ENCODE measurements around the gene OR52I1.

The OR52I1 gene

GRCh38 chr11:4641501-4641900 lies 47.7 kb downstream of the OR52I1 start:
- no peak overlapping the region for H3K4me3 Mint-ChIP-seq
- no peak overlapping the region for H3K27ac Mint-ChIP-seq
- no peak for DNase-seq
- H3K9me3 Mint-ChIP-seq: no peaks in the 10 kb centered on the region
- H3K4me1 Mint-ChIP-seq (ENCODE audit: low read depth): no peaks in the 10 kb centered on the region
- H3K27me3 Mint-ChIP-seq: peaks cover 21% of the 10 kb centered on the region
- H3K36me3 Mint-ChIP-seq (ENCODE audit: low read depth): no peaks in the 10 kb centered on the region

GRCh38 chr11:4642043-4642442 lies 48.2 kb downstream of the OR52I1 start:
- no peaks in the 10 kb centered on the region for H3K9me3 Mint-ChIP-seq
- DNase-seq: no peak
- no peak overlapping the region for H3K4me3 Mint-ChIP-seq
- no peaks in the 10 kb centered on the region for H3K36me3 Mint-ChIP-seq (ENCODE audit: low read depth)
- no peak overlapping the region for H3K27ac Mint-ChIP-seq
- H3K4me1 Mint-ChIP-seq (ENCODE audit: low read depth): no peaks in the 10 kb centered on the region
- peaks cover 21% of the 10 kb centered on the region for H3K27me3 Mint-ChIP-seq

- Mint-ChIP-seq H3K27me3 (peaks cover 21% of the 10 kb centered on the region), H3K4me3 (no peak overlapping the region), H3K27ac (no peak overlapping the region), H3K9me3 (no peaks in the 10 kb centered on the region), H3K36me3 (ENCODE audit: low read depth) (no peaks in the 10 kb centered on the region), H3K4me1 (ENCODE audit: low read depth) (no peaks in the 10 kb centered on the region)
- no peak for DNase-seq
These were observed 49.2 kb downstream of the OR52I1 start for GRCh38 chr11:4643076-4643475.

GRCh38 chr11:4643682-4644081 lies 49.8 kb downstream of the OR52I1 start, which contains the start of gene OR51E1:
Gene OR51E1, plus strand, starts transcription at chr11:4643982. Its CDS starts 8,545 bp downstream, at chr11:4652527.
- DNase-seq: no peak
- no peak within 1 kb of the TSS for H3K27ac Mint-ChIP-seq
- H3K27me3 Mint-ChIP-seq: peaks cover 21% of the 10 kb centered on the region
- no peaks in the 10 kb centered on the region for H3K9me3 Mint-ChIP-seq
- H3K4me1 Mint-ChIP-seq (ENCODE audit: low read depth): no peaks in the 10 kb centered on the region
- H3K4me3 Mint-ChIP-seq: no peak within 1 kb of the TSS
- H3K36me3 Mint-ChIP-seq (ENCODE audit: low read depth): no peaks in the 10 kb centered on the region

- Mint-ChIP-seq H3K27me3 (peaks cover 21% of the 10 kb centered on the region), H3K4me1 (ENCODE audit: low read depth) (no peaks in the 10 kb centered on the region), H3K9me3 (no peaks in the 10 kb centered on the region), H3K4me3 (no peak overlapping the region), H3K27ac (no peak overlapping the region), H3K36me3 (ENCODE audit: low read depth) (no peaks in the 10 kb centered on the region)
- DNase-seq: no peak
These were observed 50.4 kb downstream of the OR52I1 start for GRCh38 chr11:4644233-4644632.
